ENCODE results near the gene FNDC1.

DNA sequence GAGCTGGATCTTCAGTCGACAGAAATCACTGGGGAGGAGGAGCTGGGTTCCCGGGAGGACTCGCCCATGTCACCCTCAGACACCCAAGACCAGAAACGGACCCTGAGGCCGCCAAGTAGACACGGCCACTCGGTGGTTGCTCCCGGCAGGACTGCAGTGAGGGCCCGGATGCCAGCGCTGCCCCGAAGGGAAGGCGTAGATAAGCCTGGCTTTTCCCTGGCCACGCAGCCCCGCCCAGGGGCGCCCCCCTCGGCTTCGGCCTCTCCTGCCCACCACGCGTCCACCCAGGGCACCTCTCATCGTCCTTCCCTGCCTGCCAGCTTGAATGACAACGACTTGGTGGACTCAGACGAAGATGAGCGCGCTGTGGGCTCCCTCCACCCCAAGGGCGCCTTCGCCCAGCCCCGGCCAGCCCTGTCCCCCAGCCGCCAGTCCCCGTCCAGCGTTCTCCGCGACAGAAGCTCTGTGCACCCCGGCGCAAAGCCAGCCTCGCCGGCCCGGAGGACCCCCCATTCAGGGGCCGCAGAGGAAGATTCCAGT lies 63.0 kb downstream of the FNDC1 start:
- TF ChIP-seq, protein P1, sequence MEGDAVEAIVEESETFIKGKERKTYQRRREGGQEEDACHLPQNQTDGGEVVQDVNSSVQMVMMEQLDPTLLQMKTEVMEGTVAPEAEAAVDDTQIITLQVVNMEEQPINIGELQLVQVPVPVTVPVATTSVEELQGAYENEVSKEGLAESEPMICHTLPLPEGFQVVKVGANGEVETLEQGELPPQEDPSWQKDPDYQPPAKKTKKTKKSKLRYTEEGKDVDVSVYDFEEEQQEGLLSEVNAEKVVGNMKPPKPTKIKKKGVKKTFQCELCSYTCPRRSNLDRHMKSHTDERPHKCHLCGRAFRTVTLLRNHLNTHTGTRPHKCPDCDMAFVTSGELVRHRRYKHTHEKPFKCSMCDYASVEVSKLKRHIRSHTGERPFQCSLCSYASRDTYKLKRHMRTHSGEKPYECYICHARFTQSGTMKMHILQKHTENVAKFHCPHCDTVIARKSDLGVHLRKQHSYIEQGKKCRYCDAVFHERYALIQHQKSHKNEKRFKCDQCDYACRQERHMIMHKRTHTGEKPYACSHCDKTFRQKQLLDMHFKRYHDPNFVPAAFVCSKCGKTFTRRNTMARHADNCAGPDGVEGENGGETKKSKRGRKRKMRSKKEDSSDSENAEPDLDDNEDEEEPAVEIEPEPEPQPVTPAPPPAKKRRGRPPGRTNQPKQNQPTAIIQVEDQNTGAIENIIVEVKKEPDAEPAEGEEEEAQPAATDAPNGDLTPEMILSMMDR (IDR thresholded peaks at IDR 0.05) = no peak
- TF ChIP-seq ZFX (IDR thresholded peaks at IDR 0.05; ENCODE audit: borderline replicate concordance) = no peak
